Neural cell (in vitro differentiated cells): Measurements from ENCODE around the gene POGZ. TPM values are rescaled to one million over a fixed set of nuclear protein-coding genes. Genes with fewer than 3 reads are reported as not detected.

Experiments used
- H2AFZ ChIP-seq: fragments of 200-600, 300-800 bp; sonication (generic), shearing (Covaris generic); 2 replicates; pipeline ENCODE4 v1.6.0; 2014; ENCODE audit warnings: low read depth, mild to moderate bottlenecking, antibody characterized with exemption, low read length, moderate library complexity
- H3F3A ChIP-seq: fragments of 200-600 bp; shearing (Covaris generic); 2 replicates; pipeline ENCODE4 v1.6.1; 2016; ENCODE audit warnings: mild to moderate bottlenecking, moderate library complexity, mixed read lengths, antibody characterized with exemption, low read length; ENCODE audit not compliant: insufficient read depth, poor library complexity, severe bottlenecking
- H3K27ac ChIP-seq: fragments of 200-600, 300-800 bp; sonication (generic), shearing (Covaris generic); 2 replicates; pipeline ENCODE4 v1.5.1; 2014; ENCODE audit warnings: mild to moderate bottlenecking, low read length, moderate library complexity
- H3K27me3 ChIP-seq: fragments of 300-800, 200-600 bp; sonication (generic), shearing (Covaris generic); 2 replicates; pipeline ENCODE4 v1.6.0; 2014; ENCODE audit warnings: mild to moderate bottlenecking, low read depth, low read length, moderate library complexity; ENCODE audit not compliant: insufficient read depth
- H3K36me3 ChIP-seq: fragments of 300-800, 200-600 bp; sonication (generic), shearing (Covaris generic); 2 replicates; pipeline ENCODE4 v1.5.1; 2014; ENCODE audit warnings: mild to moderate bottlenecking, antibody characterized with exemption, low read length, moderate library complexity; ENCODE audit not compliant: insufficient read depth
- H3K4me2 ChIP-seq: fragments of 300-800, 200-600 bp; sonication (generic), shearing (Covaris generic); 2 replicates; pipeline ENCODE4 v1.6.0; 2014; ENCODE audit warnings: mild to moderate bottlenecking, low read length
- H3K4me3 ChIP-seq: fragments of 300-800, 200-600 bp; sonication (generic), shearing (Covaris generic); 2 replicates; pipeline ENCODE4 v1.5.1; 2014; ENCODE audit warnings: mild to moderate bottlenecking, low read length, moderate library complexity
- H3K79me2 ChIP-seq: fragments of 200-600 bp; shearing (Covaris generic); replicated peaks from 2 replicates; pipeline ENCODE4 v1.6.0; 2014; ENCODE audit warnings: mild to moderate bottlenecking, low read length, moderate library complexity; ENCODE audit not compliant: insufficient read depth
- H3K9ac ChIP-seq: fragments of 300-800, 200-600 bp; sonication (generic), shearing (Covaris generic); 2 replicates; pipeline ENCODE4 v1.6.1; 2016; ENCODE audit warnings: mild to moderate bottlenecking, low read length, mixed read lengths
- H3K9me2 ChIP-seq: fragments of 200-600 bp; shearing (Covaris generic); 2 replicates; pipeline ENCODE4 v1.6.1; 2016; ENCODE audit warnings: mild to moderate bottlenecking, low read length, mixed read lengths; ENCODE audit not compliant: insufficient read depth
- H3K9me3 ChIP-seq: fragments of 200-600, 300-800 bp; sonication (generic), shearing (Covaris generic); 2 replicates; pipeline ENCODE4 v1.6.1; 2016; ENCODE audit warnings: mild to moderate bottlenecking, mixed run types, low read length, moderate library complexity, mixed read lengths
- H4K20me1 ChIP-seq: fragments of 200-600 bp; shearing (Covaris generic); 2 replicates; pipeline ENCODE4 v1.6.1; 2016; ENCODE audit warnings: mild to moderate bottlenecking, mixed run types; ENCODE audit not compliant: insufficient read depth
- CTCF ChIP-seq: fragments of 450-650 bp; IDR thresholded peaks from 2 replicates; pipeline ENCODE4 v1.5.1; 2014; ENCODE audit warnings: antibody characterized with exemption, mild to moderate bottlenecking, moderate library complexity; ENCODE audit not compliant: poor library complexity, severe bottlenecking
- EP300 ChIP-seq: fragments of 450-650 bp; conservative IDR thresholded peaks from 2 replicates; pipeline ENCODE4 v1.6.1; 2014; ENCODE audit warnings: antibody characterized with exemption, mild to moderate bottlenecking, moderate library complexity; ENCODE audit not compliant: poor library complexity, severe bottlenecking
- EZH2 ChIP-seq: fragments of 200-600, 300-800 bp; shearing (Covaris generic), sonication (generic); IDR thresholded peaks from 2 replicates; pipeline ENCODE4 v1.6.1; 2014; ENCODE audit warnings: antibody characterized with exemption, low read length, borderline replicate concordance, mild to moderate bottlenecking; ENCODE audit not compliant: insufficient read depth, poor library complexity, severe bottlenecking
- MXI1 ChIP-seq: fragments of 450-650 bp; conservative IDR thresholded peaks from 2 replicates; pipeline ENCODE4 v1.6.1; 2014; ENCODE audit warnings: antibody characterized with exemption, mild to moderate bottlenecking; ENCODE audit not compliant: poor library complexity, severe bottlenecking
- POLR2AphosphoS5 ChIP-seq: IDR thresholded peaks from 2 replicates; pipeline ENCODE4 v1.6.1; 2012
- RAD21 ChIP-seq: fragments of 450-650 bp; conservative IDR thresholded peaks from 2 replicates; pipeline ENCODE4 v1.6.1; 2014; ENCODE audit warnings: antibody characterized with exemption, mild to moderate bottlenecking, moderate library complexity
- REST ChIP-seq: IDR thresholded peaks from 2 replicates; pipeline ENCODE4 v1.6.1; 2012; ENCODE audit warnings: borderline replicate concordance
- SMC3 ChIP-seq: fragments of 450-650 bp; conservative IDR thresholded peaks from 2 replicates; pipeline ENCODE4 v1.6.1; 2014; ENCODE audit warnings: antibody characterized with exemption, mild to moderate bottlenecking, moderate library complexity; ENCODE audit not compliant: poor library complexity
- TAF1 ChIP-seq: IDR thresholded peaks from 2 replicates; pipeline ENCODE4 v1.6.1; 2012; ENCODE audit warnings: low read depth
- polyA plus RNA-seq: library from polyadenylated mRNA; depleted of rRNA; stranded (reverse); fragments of >200 nt; gene quantifications from 2 replicates; pipeline ENCODE4 v1.2.3, GENCODE V29; 2014

Gene POGZ
- polyA plus RNA-seq, 1 donor from 2014 or later = 50.2 TPM

- Histone ChIP-seq H3K4me3 (no peak overlapping the region), H3K36me3 (peaks cover 13% of the 10 kb centered on the region), H3K27me3 (no peaks in the 10 kb centered on the region), H3F3A (no peaks in the 10 kb centered on the region), H3K9me3 (no peaks in the 10 kb centered on the region), H3K9ac (no peak overlapping the region), H2AFZ (no peak overlapping the region), H3K27ac (no peak overlapping the region), H4K20me1 (peaks cover 5% of the 10 kb centered on the region), H3K79me2 (peaks cover 38% of the 10 kb centered on the region), H3K9me2 (no peaks in the 10 kb centered on the region), H3K4me2 (no peak overlapping the region)
- TF ChIP-seq MXI1 (no peak), SMC3 (no peak), CTCF (no peak), RAD21 (no peak), REST (no peak), TAF1 (no peak), EZH2 (no peak), POLR2AphosphoS5 (no peak), EP300 (no peak)
These were observed 31.2 kb downstream of the POGZ start for GRCh38 chr1:151428068-151428467.

GRCh38 chr1:151425103-151425502, 34.2 kb downstream of the POGZ start:
- no peak overlapping the region for H3K4me3 ChIP-seq
- no peaks in the 10 kb centered on the region for H3K9me3 ChIP-seq
- peaks cover 20% of the 10 kb centered on the region for H3K36me3 ChIP-seq
- no peaks in the 10 kb centered on the region for H3F3A ChIP-seq
- no peak overlapping the region for H3K27ac ChIP-seq
- peaks cover 11% of the 10 kb centered on the region for H3K79me2 ChIP-seq
- H3K27me3 ChIP-seq = no peaks in the 10 kb centered on the region
- H2AFZ ChIP-seq = no peak overlapping the region
- TF ChIP-seq RAD21 = no peak
- TF ChIP-seq POLR2AphosphoS5 = no peak
- no peak overlapping the region for H3K4me2 ChIP-seq
- H3K9me2 ChIP-seq = no peaks in the 10 kb centered on the region
- H3K9ac ChIP-seq = no peak overlapping the region
- no peaks in the 10 kb centered on the region for H4K20me1 ChIP-seq

- Histone ChIP-seq H3K27ac (no peak overlapping the region), H4K20me1 (no peaks in the 10 kb centered on the region), H3K4me2 (no peak overlapping the region), H3F3A (no peaks in the 10 kb centered on the region), H3K79me2 (peaks cover 4% of the 10 kb centered on the region), H2AFZ (no peak overlapping the region), H3K9ac (no peak overlapping the region), H3K9me3 (no peaks in the 10 kb centered on the region), H3K4me3 (no peak overlapping the region), H3K9me2 (no peaks in the 10 kb centered on the region), H3K27me3 (no peaks in the 10 kb centered on the region), H3K36me3 (peaks cover 11% of the 10 kb centered on the region)
- TF ChIP-seq SMC3 (no peak), EZH2 (no peak), POLR2AphosphoS5 (no peak), MXI1 (no peak), RAD21 (no peak), CTCF (no peak), TAF1 (no peak), REST (no peak), EP300 (no peak)
These were observed 39.5 kb downstream of the POGZ start for GRCh38 chr1:151419819-151420218.
